A549 treated with CpdA at 1 μM for 4 hours (cell line): Measurements from ENCODE around the gene GPR61. TPM values are rescaled to one million over a fixed set of nuclear protein-coding genes. Genes with fewer than 3 reads are reported as not detected.

Source experiments
- total RNA-seq: library from RNA; stranded (reverse); fragments of 200-300 nt; extraction: Qiagen RNA extraction; gene quantifications from 5 replicates; pipeline ENCODE4 v1.2.3, GENCODE V29; 2022; ENCODE audit warnings: low read depth

The GPR61 gene, protein sequence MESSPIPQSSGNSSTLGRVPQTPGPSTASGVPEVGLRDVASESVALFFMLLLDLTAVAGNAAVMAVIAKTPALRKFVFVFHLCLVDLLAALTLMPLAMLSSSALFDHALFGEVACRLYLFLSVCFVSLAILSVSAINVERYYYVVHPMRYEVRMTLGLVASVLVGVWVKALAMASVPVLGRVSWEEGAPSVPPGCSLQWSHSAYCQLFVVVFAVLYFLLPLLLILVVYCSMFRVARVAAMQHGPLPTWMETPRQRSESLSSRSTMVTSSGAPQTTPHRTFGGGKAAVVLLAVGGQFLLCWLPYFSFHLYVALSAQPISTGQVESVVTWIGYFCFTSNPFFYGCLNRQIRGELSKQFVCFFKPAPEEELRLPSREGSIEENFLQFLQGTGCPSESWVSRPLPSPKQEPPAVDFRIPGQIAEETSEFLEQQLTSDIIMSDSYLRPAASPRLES
- total RNA-seq: not detected in 5 replicates

DNA sequence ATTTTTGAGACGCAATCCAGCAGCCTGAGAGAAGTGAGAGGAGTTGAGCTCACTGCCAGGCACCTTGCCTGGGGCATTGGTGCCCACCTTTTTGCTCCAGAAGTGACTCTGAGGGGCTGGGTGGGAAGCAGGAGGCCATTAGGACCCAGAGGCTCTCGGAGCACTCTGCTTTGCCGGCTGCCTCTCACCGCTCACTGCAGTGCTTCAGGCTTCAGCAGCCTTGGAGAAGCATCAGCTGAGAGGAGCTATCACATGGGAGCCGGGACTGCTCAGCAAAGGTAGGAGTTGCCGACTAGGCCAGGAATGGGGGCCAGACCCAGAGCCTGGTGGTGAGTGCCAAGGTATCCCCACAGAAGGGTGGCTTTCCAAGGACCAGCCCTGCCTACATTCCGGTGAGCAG is at the start of gene GPR61:
GPR61 (plus strand) TSS at position 197 of the 400 bp plus-strand sequence. CDS start 3,151 bp downstream, outside the sequence.

DNA sequence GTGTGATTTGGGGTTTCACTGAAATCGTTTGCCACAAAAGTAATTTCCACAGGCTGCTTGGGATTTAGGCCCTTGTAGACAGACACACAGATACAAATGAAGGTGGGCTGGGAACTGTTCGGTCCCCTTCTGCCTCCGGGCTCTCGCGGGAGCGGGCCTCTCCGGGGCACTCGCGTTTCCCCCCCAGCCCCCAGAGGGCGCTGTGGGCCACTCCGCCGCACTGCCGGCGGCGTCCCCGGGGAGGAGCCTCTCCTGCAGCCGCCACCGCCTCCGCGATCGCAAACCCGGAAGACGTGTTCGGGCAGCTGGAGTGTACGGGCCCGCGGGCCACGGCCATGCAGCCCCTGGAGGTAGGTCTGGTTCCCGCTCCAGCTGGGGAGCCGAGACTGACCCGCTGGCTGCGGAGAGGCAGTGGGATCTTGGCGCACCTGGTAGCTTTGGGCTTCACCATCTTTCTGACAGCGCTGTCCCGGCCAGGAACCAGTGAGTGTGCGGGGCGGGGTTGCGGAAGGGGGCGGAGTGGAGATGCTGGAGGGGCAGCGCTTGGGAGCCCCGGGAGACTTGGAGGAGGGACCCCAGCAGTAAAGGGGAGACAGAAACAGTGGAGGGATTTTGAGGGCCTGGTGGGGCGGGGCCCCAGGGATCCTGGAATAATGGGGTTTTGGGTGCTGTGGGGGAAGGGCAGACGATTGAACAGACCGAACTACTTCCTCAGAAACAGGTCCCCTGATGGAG is 45.7 kb upstream of the GPR61 start, which contains the start of gene CYB561D1:
CYB561D1 (plus strand) TSS at position 290 of the 735 bp plus-strand sequence; CDS start at position 336, 46 bp downstream.

DNA sequence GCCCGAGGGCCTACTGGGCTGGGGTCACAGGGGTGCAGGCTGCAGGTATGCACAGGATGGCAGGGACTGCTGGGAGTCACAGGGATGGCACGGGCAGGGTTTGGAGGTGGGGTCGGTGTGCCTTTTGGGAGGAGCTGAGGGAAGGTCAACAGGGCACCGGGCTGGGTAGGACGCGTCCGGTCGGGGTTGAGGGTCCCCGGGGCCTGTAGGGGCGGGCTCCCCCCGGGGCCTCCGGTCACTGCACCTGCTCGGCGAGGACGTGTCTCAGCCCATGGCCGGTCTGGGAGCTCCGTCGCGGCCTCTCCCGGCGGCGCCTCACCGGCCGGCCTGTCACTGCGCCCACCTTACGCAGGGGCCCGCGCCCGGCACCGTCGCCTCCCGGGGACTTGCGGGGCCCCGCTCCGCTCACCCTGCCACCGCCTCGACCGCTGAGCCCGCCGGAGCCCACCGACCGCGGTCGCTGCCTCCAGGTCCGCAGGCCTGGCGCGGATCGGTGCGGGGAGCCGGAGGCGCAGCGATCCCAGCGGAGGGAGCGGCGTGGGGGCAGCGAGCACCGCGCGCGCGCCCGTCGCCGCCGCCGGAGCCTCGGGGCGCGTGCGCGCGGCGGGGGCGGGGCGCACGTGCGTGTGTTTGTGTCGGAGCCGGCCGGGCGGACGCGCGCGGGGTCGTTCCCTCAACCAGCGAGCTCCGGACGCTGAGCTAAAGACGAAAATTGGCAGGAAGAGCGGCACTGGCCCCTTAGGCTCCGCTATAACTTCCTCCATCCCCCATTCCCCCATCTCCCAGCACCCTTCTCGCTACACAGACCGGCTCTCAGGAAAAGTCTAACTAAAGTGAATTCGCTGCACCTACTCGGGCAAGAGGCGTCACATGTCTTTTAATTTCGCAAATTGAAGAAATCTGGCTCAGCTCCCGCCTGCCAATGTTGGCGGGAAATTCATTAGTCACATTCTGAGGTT is 30.2 kb upstream of the GPR61 start, which contains the start of gene AMIGO1:
AMIGO1 (minus strand) TSS at position 552 of the 959 bp plus-strand sequence. CDS start 815 bp downstream, outside the sequence.

DNA sequence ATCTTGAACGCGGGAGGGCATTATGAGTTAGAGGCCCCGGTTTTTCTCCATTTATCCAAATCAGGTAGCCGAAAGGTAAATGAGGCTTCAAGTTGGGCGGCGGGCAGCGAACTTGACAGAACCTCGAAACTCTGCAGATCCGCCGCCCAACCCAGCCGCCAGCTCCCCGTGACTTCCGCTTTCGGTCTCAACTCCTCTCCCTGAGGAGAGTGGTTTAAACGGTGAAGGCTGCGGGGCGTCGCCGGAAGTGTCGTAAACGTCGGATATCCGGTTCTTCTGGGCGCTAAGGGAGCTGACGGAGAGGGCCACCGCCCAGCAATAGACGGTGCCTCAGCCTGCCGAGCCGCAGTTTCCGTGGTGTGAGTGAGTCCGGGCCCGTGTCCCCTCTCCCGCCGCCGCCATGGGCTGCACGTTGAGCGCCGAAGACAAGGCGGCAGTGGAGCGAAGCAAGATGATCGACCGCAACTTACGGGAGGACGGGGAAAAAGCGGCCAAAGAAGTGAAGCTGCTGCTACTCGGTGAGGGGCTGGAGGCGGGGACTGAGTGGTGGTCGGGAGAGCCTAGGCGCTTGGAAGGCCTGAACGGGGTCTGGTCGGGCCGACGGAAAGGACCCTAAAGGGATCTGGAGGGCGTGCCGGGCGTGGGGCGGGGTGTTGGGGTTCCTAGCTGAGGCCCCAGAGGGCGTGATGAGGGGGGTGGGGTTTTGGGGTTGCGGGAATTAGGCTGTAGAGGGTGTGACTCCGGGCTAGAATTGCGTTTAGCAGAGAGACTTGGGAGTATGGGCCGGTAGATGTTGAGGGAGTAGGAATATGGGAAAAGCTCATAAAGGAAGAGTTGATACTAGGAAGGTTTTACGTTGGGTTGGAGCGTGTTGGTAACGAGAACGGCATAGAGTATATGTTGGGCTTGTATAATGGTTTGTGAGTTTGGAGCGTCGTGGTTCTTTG is 8.9 kb downstream of the GPR61 start, which contains the start of gene GNAI3:
GNAI3 (plus strand) TSS at position 295 of the 947 bp plus-strand sequence; CDS start at position 401, 106 bp downstream.

Other genes starting within 250 kb of the GPR61 start
- not detected in 5 replicates for gene MYBPHL, start 232.9 kb upstream of the GPR61 start, total RNA-seq
- gene SORT1, start 142.0 kb upstream of the GPR61 start, total RNA-seq: 3.4 to 5.0 TPM (median 3.7 TPM) in 5 replicates
- 109 to 121 TPM (median 116 TPM) in 5 replicates for gene PSMA5, start 113.4 kb upstream of the GPR61 start, total RNA-seq
- gene SYPL2, start 73.3 kb upstream of the GPR61 start, total RNA-seq: 0.07 to 0.23 TPM (median 0.13 TPM) in 5 replicates
- gene ATXN7L2, start 56.0 kb upstream of the GPR61 start, total RNA-seq: 1.7 to 2.8 TPM (median 2.6 TPM) in 5 replicates
- 3.2 to 5.0 TPM (median 4.0 TPM) in 5 replicates for gene CYB561D1, start 45.8 kb upstream of the GPR61 start, total RNA-seq
- gene AMIGO1, start 30.1 kb upstream of the GPR61 start, total RNA-seq: 0.84 to 1.3 TPM (median 1.2 TPM) in 5 replicates
- gene GNAI3, start 8.7 kb downstream of the GPR61 start, total RNA-seq: 4.6 to 5.5 TPM (median 4.8 TPM) in 5 replicates
- 0.06 to 0.54 TPM in 2 of 5 replicates, not detected in the others for gene GNAT2, start 79.7 kb downstream of the GPR61 start, total RNA-seq
- 25.2 to 33.1 TPM (median 31.1 TPM) in 5 replicates for gene AMPD2, start 80.0 kb downstream of the GPR61 start, total RNA-seq
- 7.9 to 10.1 TPM (median 9.5 TPM) in 5 replicates for gene GSTM4, start 116.2 kb downstream of the GPR61 start, total RNA-seq
- gene GSTM2, start 128.2 kb downstream of the GPR61 start, total RNA-seq: 3.2 to 5.1 TPM (median 3.4 TPM) in 5 replicates
- not detected in 5 replicates for gene GSTM1, start 147.9 kb downstream of the GPR61 start, total RNA-seq
- gene GSTM5, start 172.4 kb downstream of the GPR61 start, total RNA-seq: not detected in 5 replicates
- gene GSTM3, start 201.2 kb downstream of the GPR61 start, total RNA-seq: 21.7 to 28.1 TPM (median 24.7 TPM) in 5 replicates
- gene EPS8L3, start 224.1 kb downstream of the GPR61 start, total RNA-seq: 0.87 to 1.8 TPM (median 1.2 TPM) in 5 replicates